ENCODE measurements around the gene ORAI2. TPM values are rescaled to one million over a fixed set of nuclear protein-coding genes. Genes with fewer than 3 reads are reported as not detected.
"Not testable (repeated sequence)": the region's sequence is repeated elsewhere in the genome, so short reads cannot be mapped to it uniquely, and the experiment has no call there.

ORAI2 gene
- total and polyA plus RNA-seq, 2 donors, result 11.6 to 13.6 TPM

GRCh38 chr7:102474736-102475435 lies 41.5 kb downstream of the ORAI2 start:
- DNase-seq (ENCODE audit: low read depth in 6 of 9, low spot score in 9 of 9); H3K9me3 ChIP-seq (ENCODE audit: control insufficient read depth in 2 of 2, insufficient read depth in 1 of 2, low read length in 1 of 2); H3K4me3 ChIP-seq (ENCODE audit: low read length in 2 of 2); H3K27me3 ChIP-seq (ENCODE audit: control insufficient read depth in 2 of 2, insufficient read depth in 1 of 2, low read length in 1 of 2); H3K4me1 ChIP-seq (ENCODE audit: control insufficient read depth in 2 of 2, insufficient read depth in 2 of 2, low read length in 2 of 2); H3K27ac ChIP-seq (ENCODE audit: low read depth in 1 of 2, low read length in 1 of 2): not testable (repeated sequence)
- H3K36me3 ChIP-seq (ENCODE audit: control insufficient read depth in 2 of 2, insufficient read depth in 2 of 2, low read length in 1 of 2), result peaks cover 26 to 33% of the 10 kb centered on the region in 2 donors
- 90% methylated on average over 14 of the region's 19 CpGs for WGBS

- H3K4me3 ChIP-seq (ENCODE audit: low read length in 2 of 2), result peak within 1 kb of the TSS; percentile 42 to 50
- DNase-seq (ENCODE audit: low read depth in 6 of 9, low spot score in 9 of 9), result peak in 7 of 9 donors; percentile 51 to 91 (median 65)
Measured at GRCh38 chr7:102478314-102479208, 45.2 kb downstream of the ORAI2 start, which contains the start of gene POLR2J. POLR2J (minus strand) TSS chr7:102478922; CDS start chr7:102478860, 62 bp downstream.

GRCh38 chr7:102479209-102479584 lies 45.8 kb downstream of the ORAI2 start:
- not testable (repeated sequence) for H3K36me3 ChIP-seq (ENCODE audit: control insufficient read depth in 2 of 2, insufficient read depth in 2 of 2, low read length in 1 of 2); H3K9me3 ChIP-seq (ENCODE audit: control insufficient read depth in 2 of 2, insufficient read depth in 1 of 2, low read length in 1 of 2); H3K27me3 ChIP-seq (ENCODE audit: control insufficient read depth in 2 of 2, insufficient read depth in 1 of 2, low read length in 1 of 2); H3K27ac ChIP-seq (ENCODE audit: low read depth in 1 of 2, low read length in 1 of 2); H3K4me1 ChIP-seq (ENCODE audit: control insufficient read depth in 2 of 2, insufficient read depth in 2 of 2, low read length in 2 of 2); H3K4me3 ChIP-seq (ENCODE audit: low read length in 2 of 2); DNase-seq (ENCODE audit: low read depth in 6 of 9, low spot score in 9 of 9)
- 0% methylated on average over 2 of the region's 10 CpGs for WGBS

More at GRCh38 chr7:102478314-102479208, 45.2 kb downstream of the ORAI2 start, which contains the start of gene POLR2J:
- under 1% methylated on average over 57 of the region's 72 CpGs for WGBS
- not testable (repeated sequence) for H3K9me3 ChIP-seq (ENCODE audit: control insufficient read depth in 2 of 2, insufficient read depth in 1 of 2, low read length in 1 of 2); H3K27me3 ChIP-seq (ENCODE audit: control insufficient read depth in 2 of 2, insufficient read depth in 1 of 2, low read length in 1 of 2); H3K4me1 ChIP-seq (ENCODE audit: control insufficient read depth in 2 of 2, insufficient read depth in 2 of 2, low read length in 2 of 2); H3K27ac ChIP-seq (ENCODE audit: low read depth in 1 of 2, low read length in 1 of 2); H3K36me3 ChIP-seq (ENCODE audit: control insufficient read depth in 2 of 2, insufficient read depth in 2 of 2, low read length in 1 of 2)

GRCh38 chr7:102479982-102480637 lies 46.7 kb downstream of the ORAI2 start:
- H3K27me3 ChIP-seq (ENCODE audit: control insufficient read depth in 2 of 2, insufficient read depth in 1 of 2, low read length in 1 of 2); H3K4me1 ChIP-seq (ENCODE audit: control insufficient read depth in 2 of 2, insufficient read depth in 2 of 2, low read length in 2 of 2); H3K9me3 ChIP-seq (ENCODE audit: control insufficient read depth in 2 of 2, insufficient read depth in 1 of 2, low read length in 1 of 2); H3K36me3 ChIP-seq (ENCODE audit: control insufficient read depth in 2 of 2, insufficient read depth in 2 of 2, low read length in 1 of 2); H3K27ac ChIP-seq (ENCODE audit: low read depth in 1 of 2, low read length in 1 of 2); DNase-seq (ENCODE audit: low read depth in 6 of 9, low spot score in 9 of 9); H3K4me3 ChIP-seq (ENCODE audit: low read length in 2 of 2): not testable (repeated sequence)
- 14% methylated on average over 8 of the region's 11 CpGs for WGBS

GRCh38 chr7:102481962-102482361 lies 48.6 kb downstream of the ORAI2 start:
- H3K4me1 ChIP-seq (ENCODE audit: control insufficient read depth in 2 of 2, insufficient read depth in 2 of 2, low read length in 2 of 2); H3K27ac ChIP-seq (ENCODE audit: low read depth in 1 of 2, low read length in 1 of 2); H3K9me3 ChIP-seq (ENCODE audit: control insufficient read depth in 2 of 2, insufficient read depth in 1 of 2, low read length in 1 of 2); H3K4me3 ChIP-seq (ENCODE audit: low read length in 2 of 2); DNase-seq (ENCODE audit: low read depth in 6 of 9, low spot score in 9 of 9); H3K27me3 ChIP-seq (ENCODE audit: control insufficient read depth in 2 of 2, insufficient read depth in 1 of 2, low read length in 1 of 2); H3K36me3 ChIP-seq (ENCODE audit: control insufficient read depth in 2 of 2, insufficient read depth in 2 of 2, low read length in 1 of 2): not testable (repeated sequence)
- WGBS, result no CpG with 5 or more reads among the region's 10 CpGs

- not testable (repeated sequence) for H3K27me3 ChIP-seq (ENCODE audit: control insufficient read depth in 2 of 2, insufficient read depth in 1 of 2, low read length in 1 of 2); H3K4me3 ChIP-seq (ENCODE audit: low read length in 2 of 2); DNase-seq (ENCODE audit: low read depth in 6 of 9, low spot score in 9 of 9); H3K4me1 ChIP-seq (ENCODE audit: control insufficient read depth in 2 of 2, insufficient read depth in 2 of 2, low read length in 2 of 2); H3K27ac ChIP-seq (ENCODE audit: low read depth in 1 of 2, low read length in 1 of 2); H3K9me3 ChIP-seq (ENCODE audit: control insufficient read depth in 2 of 2, insufficient read depth in 1 of 2, low read length in 1 of 2); H3K36me3 ChIP-seq (ENCODE audit: control insufficient read depth in 2 of 2, insufficient read depth in 2 of 2, low read length in 1 of 2)
- WGBS, result no CpG with 5 or more reads among the region's 5 CpGs
Measured at GRCh38 chr7:102484317-102484716, 50.9 kb downstream of the ORAI2 start.

GRCh38 chr7:102490529-102491075 lies 57.2 kb downstream of the ORAI2 start:
- not testable (repeated sequence) for H3K4me1 ChIP-seq (ENCODE audit: control insufficient read depth in 2 of 2, insufficient read depth in 2 of 2, low read length in 2 of 2); H3K36me3 ChIP-seq (ENCODE audit: control insufficient read depth in 2 of 2, insufficient read depth in 2 of 2, low read length in 1 of 2); H3K4me3 ChIP-seq (ENCODE audit: low read length in 2 of 2); H3K9me3 ChIP-seq (ENCODE audit: control insufficient read depth in 2 of 2, insufficient read depth in 1 of 2, low read length in 1 of 2); DNase-seq (ENCODE audit: low read depth in 6 of 9, low spot score in 9 of 9); H3K27me3 ChIP-seq (ENCODE audit: control insufficient read depth in 2 of 2, insufficient read depth in 1 of 2, low read length in 1 of 2); H3K27ac ChIP-seq (ENCODE audit: low read depth in 1 of 2, low read length in 1 of 2)
- WGBS, result 93% methylated on average over 3 of the region's 12 CpGs

- not testable (repeated sequence) for H3K4me3 ChIP-seq (ENCODE audit: low read length in 2 of 2); H3K27me3 ChIP-seq (ENCODE audit: control insufficient read depth in 2 of 2, insufficient read depth in 1 of 2, low read length in 1 of 2); H3K9me3 ChIP-seq (ENCODE audit: control insufficient read depth in 2 of 2, insufficient read depth in 1 of 2, low read length in 1 of 2); H3K36me3 ChIP-seq (ENCODE audit: control insufficient read depth in 2 of 2, insufficient read depth in 2 of 2, low read length in 1 of 2); H3K4me1 ChIP-seq (ENCODE audit: control insufficient read depth in 2 of 2, insufficient read depth in 2 of 2, low read length in 2 of 2); H3K27ac ChIP-seq (ENCODE audit: low read depth in 1 of 2, low read length in 1 of 2); DNase-seq (ENCODE audit: low read depth in 6 of 9, low spot score in 9 of 9)
- WGBS, result no CpG with 5 or more reads among the region's 33 CpGs
Measured at GRCh38 chr7:102493220-102493935, 60.0 kb downstream of the ORAI2 start.
